Measurements from ENCODE around the gene GJB5.

Gene GJB5

DNA sequence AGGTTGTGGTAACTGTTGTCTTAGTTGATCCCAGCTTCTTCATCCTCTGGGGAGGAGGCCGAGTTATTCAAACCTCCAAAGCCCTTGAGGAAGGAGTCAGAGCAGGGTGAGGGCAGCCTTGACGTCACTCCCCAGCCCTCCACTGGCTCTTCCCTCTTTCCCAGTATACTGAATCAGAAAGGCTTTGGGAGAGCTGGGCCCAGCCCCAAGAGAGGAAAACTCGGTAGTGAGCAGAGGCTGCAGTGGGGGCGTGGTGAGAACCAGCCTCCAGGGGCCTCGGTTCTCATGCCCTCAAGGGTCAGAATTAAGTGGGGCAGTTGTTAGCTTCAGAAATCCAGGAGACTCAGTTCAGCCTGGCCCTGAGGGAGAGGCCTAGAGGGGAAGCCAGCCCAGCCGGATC is 36.1 kb downstream of the GJB5 start:
- Histone ChIP-seq H3K36me3 (ENCODE audit: insufficient read depth, low read length) (no peaks in the 10 kb centered on the region), H3K79me2 (ENCODE audit: insufficient read depth, low read length) (no peaks in the 10 kb centered on the region), H3K4me3 (ENCODE audit: low read depth, low read length, poor library complexity, severe bottlenecking) (no peak overlapping the region), H3K27me3 (ENCODE audit: insufficient read depth, low read length) (peaks cover 14% of the 10 kb centered on the region), H3K27ac (ENCODE audit: low read depth, low read length, poor library complexity, severe bottlenecking) (no peak overlapping the region), H3K9ac (ENCODE audit: low read length) (no peak overlapping the region), H3K9me3 (ENCODE audit: low read length) (no peaks in the 10 kb centered on the region), H3K9me2 (ENCODE audit: low read depth, low read length) (no peaks in the 10 kb centered on the region), H2AFZ (ENCODE audit: low read length) (no peak overlapping the region), H3F3A (ENCODE audit: insufficient read depth, low read length) (no peaks in the 10 kb centered on the region), H4K20me1 (ENCODE audit: insufficient read depth, low read length) (no peaks in the 10 kb centered on the region), H3K4me1 (ENCODE audit: insufficient read depth, low read length, severe bottlenecking) (no peaks in the 10 kb centered on the region), H3K4me2 (ENCODE audit: low read length) (no peak overlapping the region)
- TF ChIP-seq EZH2 (IDR thresholded peaks at IDR 0.05; ENCODE audit: borderline replicate concordance, low read length), result no peak
- TF ChIP-seq, protein P1, sequence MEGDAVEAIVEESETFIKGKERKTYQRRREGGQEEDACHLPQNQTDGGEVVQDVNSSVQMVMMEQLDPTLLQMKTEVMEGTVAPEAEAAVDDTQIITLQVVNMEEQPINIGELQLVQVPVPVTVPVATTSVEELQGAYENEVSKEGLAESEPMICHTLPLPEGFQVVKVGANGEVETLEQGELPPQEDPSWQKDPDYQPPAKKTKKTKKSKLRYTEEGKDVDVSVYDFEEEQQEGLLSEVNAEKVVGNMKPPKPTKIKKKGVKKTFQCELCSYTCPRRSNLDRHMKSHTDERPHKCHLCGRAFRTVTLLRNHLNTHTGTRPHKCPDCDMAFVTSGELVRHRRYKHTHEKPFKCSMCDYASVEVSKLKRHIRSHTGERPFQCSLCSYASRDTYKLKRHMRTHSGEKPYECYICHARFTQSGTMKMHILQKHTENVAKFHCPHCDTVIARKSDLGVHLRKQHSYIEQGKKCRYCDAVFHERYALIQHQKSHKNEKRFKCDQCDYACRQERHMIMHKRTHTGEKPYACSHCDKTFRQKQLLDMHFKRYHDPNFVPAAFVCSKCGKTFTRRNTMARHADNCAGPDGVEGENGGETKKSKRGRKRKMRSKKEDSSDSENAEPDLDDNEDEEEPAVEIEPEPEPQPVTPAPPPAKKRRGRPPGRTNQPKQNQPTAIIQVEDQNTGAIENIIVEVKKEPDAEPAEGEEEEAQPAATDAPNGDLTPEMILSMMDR (IDR thresholded peaks at IDR 0.05; ENCODE audit: low read length), result no peak

DNA sequence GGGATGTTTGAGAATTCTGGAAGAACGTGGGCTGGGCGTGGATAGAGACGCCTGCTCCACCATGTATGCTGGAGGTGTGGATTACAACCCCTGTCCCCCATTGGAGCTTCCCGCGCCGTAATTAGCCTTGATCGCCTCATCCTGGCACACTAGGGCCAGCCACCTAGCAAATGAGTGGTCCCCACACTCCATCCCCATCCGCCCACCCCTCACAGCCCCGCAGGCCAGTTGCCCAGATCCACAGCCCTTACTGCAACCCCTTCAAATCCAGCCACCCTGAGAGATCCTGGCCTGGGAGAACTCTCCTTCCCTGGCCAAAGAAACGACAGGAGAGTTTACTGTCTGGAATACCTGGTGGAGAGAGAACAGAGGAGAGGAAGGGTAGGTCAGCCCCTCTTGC is 37.6 kb downstream of the GJB5 start:
- Histone ChIP-seq H3K27ac (ENCODE audit: low read depth, low read length, poor library complexity, severe bottlenecking) (no peak overlapping the region), H3K9ac (ENCODE audit: low read length) (no peak overlapping the region), H3K79me2 (ENCODE audit: insufficient read depth, low read length) (no peaks in the 10 kb centered on the region), H3K9me3 (ENCODE audit: low read length) (no peaks in the 10 kb centered on the region), H2AFZ (ENCODE audit: low read length) (no peak overlapping the region), H3K36me3 (ENCODE audit: insufficient read depth, low read length) (no peaks in the 10 kb centered on the region), H3K4me1 (ENCODE audit: insufficient read depth, low read length, severe bottlenecking) (no peaks in the 10 kb centered on the region), H3K27me3 (ENCODE audit: insufficient read depth, low read length) (peaks cover 16% of the 10 kb centered on the region), H3K9me2 (ENCODE audit: low read depth, low read length) (no peaks in the 10 kb centered on the region), H3K4me3 (ENCODE audit: low read depth, low read length, poor library complexity, severe bottlenecking) (no peak overlapping the region), H3K4me2 (ENCODE audit: low read length) (no peak overlapping the region), H4K20me1 (ENCODE audit: insufficient read depth, low read length) (no peaks in the 10 kb centered on the region), H3F3A (ENCODE audit: insufficient read depth, low read length) (no peaks in the 10 kb centered on the region)
- TF ChIP-seq, protein P1 (IDR thresholded peaks at IDR 0.05; ENCODE audit: low read length), result no peak
- no peak for TF ChIP-seq EZH2 (IDR thresholded peaks at IDR 0.05; ENCODE audit: borderline replicate concordance, low read length)

DNA sequence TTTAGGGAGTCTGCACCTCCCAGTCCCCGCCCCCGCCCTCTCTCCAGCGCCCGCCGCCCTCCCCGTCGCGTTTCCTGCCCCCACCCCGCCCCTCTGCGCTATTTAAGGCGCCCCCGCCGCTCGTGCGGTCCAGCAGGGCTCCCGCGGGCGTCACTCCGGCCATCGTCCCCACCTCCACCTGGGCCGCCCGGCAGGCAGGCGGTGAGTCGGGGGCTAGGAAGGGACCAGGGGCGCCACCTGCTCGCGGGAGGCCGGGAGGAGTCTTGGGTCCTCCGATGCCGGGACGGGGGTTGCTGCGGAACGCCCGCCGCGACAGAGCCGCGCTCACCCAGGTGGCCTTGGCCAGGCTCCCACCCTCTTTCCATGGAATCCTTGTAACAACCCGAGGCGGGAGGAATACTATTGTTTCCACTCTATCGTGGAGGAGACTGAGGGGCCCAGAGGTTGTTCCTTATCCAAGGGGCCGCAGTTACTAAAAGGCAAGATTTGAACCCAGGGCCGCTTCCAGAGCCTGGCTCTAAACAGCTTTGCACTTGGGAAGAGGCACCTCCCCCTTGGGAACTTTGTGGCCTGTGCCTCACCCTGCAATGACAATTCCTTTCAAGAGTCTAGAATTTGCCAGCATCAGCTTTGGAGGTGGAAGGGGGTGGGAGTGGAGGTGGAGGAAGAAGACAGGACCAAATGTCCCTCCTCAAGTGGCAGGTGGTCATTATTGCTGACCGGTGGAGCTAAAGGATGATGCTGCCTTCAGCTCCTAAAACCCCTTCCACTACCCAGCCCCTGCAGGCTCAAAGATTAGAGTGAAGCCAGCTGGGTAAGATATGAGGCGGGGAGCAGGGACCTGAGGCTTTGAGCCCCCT is 38.3 kb downstream of the GJB5 start, which contains the start of gene GJA4:
GJA4 (plus strand) TSS at position 132 of the 860 bp plus-strand sequence. CDS start 1,215 bp downstream, outside the sequence.
- H3K4me1 ChIP-seq (ENCODE audit: insufficient read depth, low read length, severe bottlenecking), result no peaks in the 10 kb centered on the region
- no peak within 1 kb of the TSS for H2AFZ ChIP-seq (ENCODE audit: low read length)
- H3F3A ChIP-seq (ENCODE audit: insufficient read depth, low read length), result no peaks in the 10 kb centered on the region
- TF ChIP-seq EZH2 (IDR thresholded peaks at IDR 0.05; ENCODE audit: borderline replicate concordance, low read length), result no peak
- TF ChIP-seq, protein P1 (IDR thresholded peaks at IDR 0.05; ENCODE audit: low read length), result no peak
- no peaks in the 10 kb centered on the region for H4K20me1 ChIP-seq (ENCODE audit: insufficient read depth, low read length)
- no peaks in the 10 kb centered on the region for H3K79me2 ChIP-seq (ENCODE audit: insufficient read depth, low read length)
- H3K27ac ChIP-seq (ENCODE audit: low read depth, low read length, poor library complexity, severe bottlenecking), result no peak within 1 kb of the TSS
- H3K27me3 ChIP-seq (ENCODE audit: insufficient read depth, low read length), result peaks cover 16% of the 10 kb centered on the region
- no peaks in the 10 kb centered on the region for H3K9me2 ChIP-seq (ENCODE audit: low read depth, low read length)
- no peaks in the 10 kb centered on the region for H3K9me3 ChIP-seq (ENCODE audit: low read length)
- no peak within 1 kb of the TSS for H3K4me3 ChIP-seq (ENCODE audit: low read depth, low read length, poor library complexity, severe bottlenecking)
- no peaks in the 10 kb centered on the region for H3K36me3 ChIP-seq (ENCODE audit: insufficient read depth, low read length)
- no peak within 1 kb of the TSS for H3K9ac ChIP-seq (ENCODE audit: low read length)
- H3K4me2 ChIP-seq (ENCODE audit: low read length), result no peak within 1 kb of the TSS

Data from OCI-LY1 (cell line).